ENCODE data around the gene KLRC3. TPM values are rescaled to one million over a fixed set of nuclear protein-coding genes. Genes with fewer than 3 reads are reported as not detected.
A peak's percentile ranks its signal among the peaks of the same experiment; 100 is the strongest.
"Not testable (repeated sequence)": the region's sequence is repeated elsewhere in the genome, so short reads cannot be mapped to it uniquely, and the experiment has no call there.

KLRC3 gene
- total RNA-seq, 1 donor from 2014 or later, result not detected

- no peak for DNase-seq (ENCODE audit: low read depth)
Measured at GRCh38 chr12:10369557-10370415, 50.6 kb downstream of the KLRC3 start.

- no peak for DNase-seq (ENCODE audit: low read depth)
Measured at GRCh38 chr12:10368206-10369171, 51.9 kb downstream of the KLRC3 start.

- DNase-seq (ENCODE audit: low read depth), result not testable (repeated sequence)
Measured at GRCh38 chr12:10367714-10368113, 52.7 kb downstream of the KLRC3 start.

DNA sequence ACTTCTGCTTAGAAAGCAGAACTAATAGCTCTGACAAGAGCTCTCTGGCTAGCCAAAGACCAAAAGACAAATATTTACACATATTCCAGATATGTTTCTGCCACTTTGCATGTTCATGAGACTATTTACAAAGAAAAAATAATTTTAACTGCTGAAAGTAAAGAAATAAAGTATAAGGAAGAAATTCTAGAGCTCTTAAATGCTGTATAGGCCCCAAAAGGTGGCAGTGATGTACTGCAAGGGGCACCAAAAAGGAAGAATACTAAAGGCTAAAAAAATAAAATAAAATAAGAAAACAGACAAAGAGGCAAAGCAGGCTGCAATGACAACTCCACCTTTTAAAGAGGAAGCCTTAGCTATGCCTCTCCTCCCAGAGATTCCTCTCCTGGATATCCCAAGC, 53.5 kb downstream of the KLRC3 start:
- peak; percentile 42 for DNase-seq (ENCODE audit: low read depth)

GRCh38 chr12:10365696-10366405, 54.5 kb downstream of the KLRC3 start:
- peak; percentile 58 for DNase-seq (ENCODE audit: low read depth)

DNA sequence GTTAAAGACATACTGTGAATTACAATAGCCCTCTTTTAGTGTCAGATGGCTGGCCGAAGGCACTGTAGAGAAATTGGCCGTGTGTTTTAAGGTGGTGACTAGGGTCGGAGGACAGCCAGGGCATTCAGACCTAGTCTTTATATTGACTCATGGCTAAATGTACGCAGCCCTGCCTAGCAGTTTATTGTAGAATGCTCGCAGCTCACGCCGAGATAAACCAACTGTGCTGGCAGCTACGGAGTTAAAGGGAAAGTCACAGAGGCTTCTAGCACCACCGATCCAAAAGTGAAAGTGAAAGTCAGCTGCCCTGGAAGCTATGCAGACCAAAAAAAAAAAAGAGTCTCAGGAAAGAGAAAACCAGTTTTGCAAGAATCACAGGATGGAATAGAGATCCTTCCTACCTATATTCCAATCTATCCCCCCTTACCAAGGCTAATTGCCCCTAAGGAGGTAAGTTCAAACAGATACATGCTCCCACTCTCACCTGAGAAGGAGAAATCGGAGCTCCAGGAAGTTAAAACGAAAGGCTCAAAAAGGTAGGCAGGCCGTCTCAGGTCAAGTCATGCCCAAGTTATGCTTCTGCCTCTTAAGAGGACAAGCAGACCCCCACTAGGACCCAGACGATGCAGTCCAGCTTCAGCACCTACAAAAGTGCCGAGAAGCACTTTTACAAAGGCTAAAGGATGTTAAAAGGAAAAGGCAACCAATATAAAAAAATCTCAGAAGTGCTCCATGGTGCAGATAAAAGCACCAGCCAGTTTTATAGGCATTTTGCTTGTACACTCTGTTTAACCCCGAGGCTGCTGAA, 55.4 kb downstream of the KLRC3 start:
- DNase-seq (ENCODE audit: low read depth), result peak; percentile 84

GRCh38 chr12:10363914-10364814, 56.2 kb downstream of the KLRC3 start:
- peak; percentile 57 for DNase-seq (ENCODE audit: low read depth)

DNA sequence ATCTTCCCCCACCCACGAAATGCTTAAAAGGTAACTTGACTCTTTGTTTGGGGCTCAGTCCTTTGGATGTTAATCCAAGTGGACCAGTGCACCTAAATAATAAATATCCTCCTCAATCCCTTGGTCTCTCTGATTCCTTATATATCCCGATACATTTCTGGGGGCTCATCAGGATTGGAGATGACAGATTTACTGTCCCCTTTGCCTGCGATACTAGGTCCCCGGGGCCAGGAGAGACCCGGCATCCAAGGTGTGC, 56.8 kb downstream of the KLRC3 start:
- no peak for DNase-seq (ENCODE audit: low read depth)

- DNase-seq (ENCODE audit: low read depth), result peak; percentile 73
Measured at GRCh38 chr12:10362828-10363657, 57.4 kb downstream of the KLRC3 start.

DNA sequence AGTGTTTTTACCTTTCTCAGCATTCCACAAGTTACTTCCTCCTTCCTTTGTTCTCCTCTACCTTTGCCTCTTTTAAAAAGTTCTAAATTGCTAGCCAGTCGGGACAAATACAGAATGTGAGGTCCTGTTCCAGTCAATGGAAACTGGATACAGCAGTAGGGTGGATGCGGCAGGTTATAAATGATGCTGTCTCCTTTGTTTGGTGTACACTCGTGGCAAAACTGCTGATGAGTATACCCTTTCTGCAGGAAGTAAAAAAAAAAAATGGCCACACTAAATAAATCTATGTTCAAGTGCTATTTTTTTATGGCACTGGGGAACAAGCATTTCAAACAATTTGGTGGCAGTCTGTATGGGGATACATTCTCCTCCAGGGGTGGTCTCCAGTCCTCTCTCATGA, 58.1 kb downstream of the KLRC3 start:
- peak; percentile 19 for DNase-seq (ENCODE audit: low read depth)

Other genes starting within 250 kb of the KLRC3 start
- gene OLR1, start 248.5 kb downstream of the KLRC3 start, total RNA-seq, result 0.87 and 0.89 TPM in 2 replicates
- gene TMEM52B, start 241.6 kb downstream of the KLRC3 start, total RNA-seq, result 2.3 and 6.9 TPM in 2 replicates
- 75.2 and 256 TPM in 2 replicates for gene GABARAPL1, start 207.7 kb downstream of the KLRC3 start, total RNA-seq
- under 0.01 and 4.1 TPM in 2 replicates for gene KLRD1, start 112.7 kb downstream of the KLRC3 start, total RNA-seq
- not detected in 2 replicates for gene KLRK1, start 30.6 kb downstream of the KLRC3 start, total RNA-seq
- not detected in 2 replicates for gene KLRC4, start 10.8 kb downstream of the KLRC3 start, total RNA-seq
- gene KLRC2, start 15.4 kb upstream of the KLRC3 start, total RNA-seq, result 0.87 TPM in 1 of 2 replicates, not detected in the other
- gene KLRC1, start 32.8 kb upstream of the KLRC3 start, total RNA-seq, result 0.05 and 0.35 TPM in 2 replicates
- 1.2 and 2.6 TPM in 2 replicates for gene EIF2S3B, start 85.3 kb upstream of the KLRC3 start, total RNA-seq
- gene MAGOHB, start 193.0 kb upstream of the KLRC3 start, total RNA-seq, result 12.3 and 16.7 TPM in 2 replicates

Data from renal cortical epithelial cell (primary cell).